IMR-90 (cell line): Measurements from ENCODE around the gene LHX1. TPM values are rescaled to one million over a fixed set of nuclear protein-coding genes. Genes with fewer than 3 reads are reported as not detected.

Experiments
- CTCF ChIP-seq: conservative IDR thresholded peaks from 2 replicates; pipeline ENCODE4 v1.5.1; 2012; ENCODE audit warnings: mild to moderate bottlenecking, low read depth, low read length, improper control_type of control experiment
- MAFK ChIP-seq: IDR thresholded peaks from 2 replicates; pipeline ENCODE4 v1.6.1; 2012; ENCODE audit warnings: low read depth, low read length, improper control_type of control experiment
- MAZ ChIP-seq: IDR thresholded peaks from 2 replicates; pipeline ENCODE4 v1.6.1; 2012; ENCODE audit warnings: low read depth, mild to moderate bottlenecking, low read length, improper control_type of control experiment, moderate library complexity, borderline replicate concordance
- POLR2A ChIP-seq: IDR thresholded peaks from 2 replicates; pipeline ENCODE4 v1.6.1; 2012; ENCODE audit warnings: mild to moderate bottlenecking, low read depth, low read length
- RAD21 ChIP-seq: IDR thresholded peaks from 2 replicates; pipeline ENCODE4 v1.6.1; 2012; ENCODE audit warnings: low read length, improper control_type of control experiment
- RCOR1 ChIP-seq: IDR thresholded peaks from 2 replicates; pipeline ENCODE4 v1.6.1; 2012; ENCODE audit warnings: mild to moderate bottlenecking, low read length, improper control_type of control experiment; ENCODE audit not compliant: insufficient replicate concordance
- polyA plus RNA-seq, 3 experiments: library from polyadenylated mRNA; depleted of rRNA; stranded (reverse); fragments of >200 nt; gene quantifications; 2 replicates each; pipeline ENCODE4 v1.2.3, GENCODE V29; 2012; ENCODE audit warnings: low replicate concordance in 1 of 3
- total RNA-seq: library from RNA; depleted of rRNA; stranded (reverse); fragments of >200 nt; gene quantifications from 2 replicates; pipeline ENCODE4 v1.2.3, GENCODE V29; 2012

The LHX1 gene
- total and polyA plus RNA-seq, 2 of the 4 experiments (the other 2 are of a cell fraction), result not detected

- TF ChIP-seq CTCF, result no peak
- no peak for TF ChIP-seq POLR2A
- TF ChIP-seq RAD21, result no peak
- no peak for TF ChIP-seq MAZ
- TF ChIP-seq RCOR1, result no peak
- no peak for TF ChIP-seq MAFK
Observed at GRCh38 chr17:36934144-36934691, 3.1 kb upstream of the LHX1 start (continued).
